RWPE1 (cell line): Measurements from ENCODE around the gene GAD1.

Experiments
- CTCF ChIA-PET: fragments of 350-600 bp; sonication (Branson Sonifier 250); formaldehyde crosslinking; extraction: SDS; loops from one replicate; lab custom pipeline; 2021; lab: Yijun Ruan, JAX
- POLR2A ChIA-PET: fragments of 400-600 bp; formaldehyde crosslinking; extraction: SDS; loops from one replicate; lab custom pipeline; 2020; ENCODE audit warnings: antibody characterized with exemption; ENCODE audit not compliant: low non-redundant PET; lab: Yijun Ruan, JAX
- DNase-seq: peaks from one replicate; pipeline ENCODE4 v3.0.0; 2012; ENCODE audit warnings: low spot score
- H3K27ac ChIP-seq: fragments of 450-650 bp; 2 replicates; pipeline ENCODE4 v1.5.1; 2017
- TF ChIP-seq, protein P1 (sequence below): fragments of 450-650 bp; conservative IDR thresholded peaks from 2 replicates; pipeline ENCODE4 v1.5.1; 2017; ENCODE audit warnings: low read depth, mild to moderate bottlenecking

The GAD1 gene

DNA sequence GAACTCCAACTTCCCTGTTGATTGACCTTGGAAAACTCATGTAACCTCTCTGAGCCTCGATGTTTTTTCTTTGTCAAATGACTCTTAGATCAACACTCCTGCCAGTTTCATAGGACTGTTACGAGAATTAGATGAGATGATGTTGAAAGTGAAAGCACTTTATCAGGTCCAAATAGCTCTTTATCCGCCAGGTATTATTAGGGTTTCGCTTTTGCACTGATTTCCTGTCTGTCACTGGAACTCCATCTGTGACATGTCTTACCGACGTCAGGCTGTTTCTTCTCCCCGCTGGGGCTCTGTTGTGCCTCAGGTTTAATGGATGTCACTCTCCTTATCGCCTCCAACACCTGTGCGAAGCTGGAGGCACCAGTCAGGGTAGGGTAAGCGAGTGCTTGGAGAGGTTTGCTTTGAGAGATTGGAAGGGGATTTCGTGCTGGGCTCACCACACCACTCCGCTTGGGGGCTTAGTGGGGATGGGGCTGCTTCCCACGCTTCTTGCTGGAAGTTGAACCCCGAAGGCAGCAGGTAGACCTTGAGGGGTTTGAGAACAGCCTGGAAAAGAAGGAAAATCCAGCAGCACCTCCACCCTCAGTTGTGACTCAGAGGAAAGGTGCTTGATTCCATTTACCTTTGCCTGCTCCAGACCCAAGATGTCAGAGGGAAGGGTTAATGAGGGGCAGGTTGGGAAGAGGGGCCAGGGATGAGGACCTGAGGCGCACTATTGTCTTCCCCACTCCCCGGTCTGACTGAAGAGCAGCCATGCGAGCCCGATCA is 4.3 kb downstream of the GAD1 start:
- TF ChIP-seq, protein P1, sequence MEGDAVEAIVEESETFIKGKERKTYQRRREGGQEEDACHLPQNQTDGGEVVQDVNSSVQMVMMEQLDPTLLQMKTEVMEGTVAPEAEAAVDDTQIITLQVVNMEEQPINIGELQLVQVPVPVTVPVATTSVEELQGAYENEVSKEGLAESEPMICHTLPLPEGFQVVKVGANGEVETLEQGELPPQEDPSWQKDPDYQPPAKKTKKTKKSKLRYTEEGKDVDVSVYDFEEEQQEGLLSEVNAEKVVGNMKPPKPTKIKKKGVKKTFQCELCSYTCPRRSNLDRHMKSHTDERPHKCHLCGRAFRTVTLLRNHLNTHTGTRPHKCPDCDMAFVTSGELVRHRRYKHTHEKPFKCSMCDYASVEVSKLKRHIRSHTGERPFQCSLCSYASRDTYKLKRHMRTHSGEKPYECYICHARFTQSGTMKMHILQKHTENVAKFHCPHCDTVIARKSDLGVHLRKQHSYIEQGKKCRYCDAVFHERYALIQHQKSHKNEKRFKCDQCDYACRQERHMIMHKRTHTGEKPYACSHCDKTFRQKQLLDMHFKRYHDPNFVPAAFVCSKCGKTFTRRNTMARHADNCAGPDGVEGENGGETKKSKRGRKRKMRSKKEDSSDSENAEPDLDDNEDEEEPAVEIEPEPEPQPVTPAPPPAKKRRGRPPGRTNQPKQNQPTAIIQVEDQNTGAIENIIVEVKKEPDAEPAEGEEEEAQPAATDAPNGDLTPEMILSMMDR = no peak
- H3K27ac ChIP-seq = no peak overlapping the region
- DNase-seq = no peak
- ChIA-PET POLR2A (no interaction called here), CTCF (no interaction called here)

DNA sequence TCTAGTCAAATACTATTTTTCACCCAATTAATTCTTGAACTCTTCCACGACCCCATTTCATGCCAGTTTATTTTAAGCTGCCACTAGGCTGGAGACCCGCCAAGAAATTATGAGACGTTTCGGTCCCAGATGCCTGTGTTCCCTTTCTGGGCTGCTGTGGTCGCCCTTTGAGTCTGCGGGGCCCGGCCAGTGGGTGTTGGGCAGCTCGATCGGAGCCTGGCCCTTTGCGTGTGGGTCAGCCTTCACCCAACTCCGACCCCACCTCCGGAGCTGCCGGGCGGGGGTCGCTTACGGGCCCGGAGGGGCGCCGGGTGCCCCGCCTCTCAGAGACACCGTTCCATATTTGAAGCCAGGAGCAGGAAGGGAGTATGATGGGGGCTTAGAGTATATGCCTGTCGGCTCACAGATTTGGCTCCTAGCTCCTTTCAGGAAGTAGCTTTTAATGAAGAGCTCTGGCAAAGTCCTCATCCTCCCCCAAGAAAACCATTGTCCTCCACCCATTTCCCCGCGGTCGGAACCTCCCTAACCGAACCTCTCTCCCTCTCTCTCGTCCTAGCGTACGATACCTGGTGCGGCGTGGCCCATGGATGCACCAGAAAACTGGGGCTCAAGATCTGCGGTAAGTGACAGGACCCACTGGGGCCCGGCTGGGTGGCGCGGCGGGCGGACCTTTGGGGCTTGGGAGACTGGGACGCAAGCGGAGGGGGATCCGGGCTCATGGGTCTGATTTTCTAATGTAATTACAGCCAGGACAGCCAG is 5.0 kb downstream of the GAD1 start:
- CTCF ChIA-PET = interaction anchor here (0.5 kb wide), 1 partner anchor 586 kb away, joined by 5 read pairs; no protein-coding TSS in a partner anchor
- DNase-seq = no peak
- TF ChIP-seq, protein P1 = no peak

DNA sequence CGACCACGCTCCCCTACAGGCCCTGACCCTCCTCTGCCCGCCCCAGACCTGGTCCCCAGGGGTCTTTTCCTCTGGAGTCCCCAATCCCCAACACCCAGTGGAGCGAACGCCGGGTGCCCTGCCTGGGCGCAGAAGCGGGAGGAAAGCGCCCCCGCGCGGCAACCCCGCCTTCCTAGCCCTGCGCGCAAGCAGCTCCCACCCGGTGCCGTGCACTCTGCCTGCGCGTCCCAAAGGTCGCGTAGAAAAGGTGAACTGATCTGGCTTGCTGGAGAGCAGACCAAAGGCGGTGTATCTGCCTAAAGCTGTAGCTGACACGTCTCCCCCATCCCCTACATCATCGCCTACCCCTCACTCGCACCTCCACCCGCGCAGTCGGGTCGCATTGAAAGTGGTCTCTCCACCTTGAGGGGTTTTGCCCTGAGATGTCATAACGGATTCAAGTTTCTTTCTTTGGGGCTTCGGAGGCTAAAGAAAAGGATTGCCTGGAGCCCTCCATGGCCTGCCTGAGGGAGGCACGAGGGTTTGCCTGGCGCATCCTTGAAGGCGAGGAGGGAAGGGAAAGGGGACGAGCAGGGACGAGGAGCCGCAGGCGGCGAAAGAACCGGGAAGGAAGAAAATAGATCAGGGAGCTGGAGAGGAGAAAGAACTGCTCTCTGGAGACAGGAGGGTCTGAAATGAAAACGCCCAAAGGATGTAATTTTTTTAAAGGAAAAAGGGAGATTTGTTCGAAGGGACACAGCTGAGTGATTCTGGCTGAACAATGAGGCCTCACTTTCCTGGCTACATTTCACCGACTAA is 5.8 kb downstream of the GAD1 start:
- ChIA-PET POLR2A (no interaction called here), CTCF (interaction anchor here (0.5 kb wide), 1 partner anchor 587 kb away, joined by 5 read pairs; no protein-coding TSS in a partner anchor)
- no peak for DNase-seq
- TF ChIP-seq, protein P1 = no peak
- H3K27ac ChIP-seq = no peak overlapping the region

More for the DNA sequence above, 5.0 kb downstream of the GAD1 start:
- H3K27ac ChIP-seq = no peak overlapping the region
- POLR2A ChIA-PET = no interaction called here

DNA sequence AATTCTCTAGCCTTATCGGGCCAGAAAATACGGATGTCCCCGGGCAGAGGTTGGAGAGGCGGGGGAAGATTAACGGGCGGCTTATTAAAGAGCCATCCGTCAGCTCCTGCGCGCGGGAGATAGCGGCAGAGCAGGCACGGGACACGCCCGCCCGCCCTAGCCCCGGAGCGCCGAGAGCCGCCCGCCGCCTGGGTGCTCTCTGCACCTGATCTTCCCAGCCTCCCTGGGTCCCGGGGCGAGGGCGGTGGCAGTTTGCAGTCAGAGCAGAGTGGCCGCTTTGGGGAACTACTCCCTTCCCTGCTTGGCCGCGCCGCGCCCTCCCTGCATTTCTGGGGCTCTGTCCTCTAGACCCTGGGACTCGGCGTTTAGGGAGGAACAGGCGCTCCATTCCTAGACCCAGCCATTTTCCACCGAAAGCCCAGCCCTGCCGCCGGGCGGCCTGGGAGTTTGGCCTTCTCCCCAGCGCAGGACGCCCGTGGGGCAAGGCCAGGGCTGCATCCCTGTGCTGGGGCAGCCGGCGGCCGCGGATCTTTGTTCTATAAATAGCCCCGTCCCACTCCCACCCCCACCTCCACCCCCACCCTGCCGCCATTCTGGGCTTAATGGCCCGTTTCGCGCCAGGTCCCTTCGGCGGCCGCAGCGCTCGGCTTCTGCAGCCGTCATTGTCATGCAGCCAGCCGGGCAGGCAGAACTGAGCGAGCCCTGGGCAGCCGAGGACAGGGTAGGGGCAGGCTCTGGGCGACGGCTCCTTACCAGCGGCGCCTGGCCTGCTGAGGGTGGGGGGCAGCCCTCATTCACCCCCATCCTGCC is 6.6 kb downstream of the GAD1 start:
- TF ChIP-seq, protein P1 = no peak
- ChIA-PET CTCF (no interaction called here), POLR2A (no interaction called here)
- no peak for DNase-seq
- no peak overlapping the region for H3K27ac ChIP-seq

DNA sequence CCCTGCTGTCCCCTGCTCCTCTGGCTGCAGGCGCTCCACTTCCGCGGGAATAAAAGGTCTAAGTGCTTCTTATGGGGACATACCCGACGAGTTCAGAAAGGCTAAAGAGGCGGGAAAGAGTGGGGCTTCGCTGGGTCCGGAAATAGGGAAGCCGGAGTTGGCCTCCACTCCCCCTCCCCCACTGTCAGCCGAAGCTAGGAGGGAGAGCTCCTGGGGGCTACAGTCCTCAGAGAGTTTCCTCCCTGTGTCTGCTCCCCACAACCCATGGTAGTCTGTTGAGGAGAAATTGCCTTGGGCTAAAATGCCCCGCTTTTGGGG is 7.2 kb downstream of the GAD1 start:
- no peak overlapping the region for H3K27ac ChIP-seq
- POLR2A ChIA-PET = no interaction called here
- no peak for DNase-seq
- CTCF ChIA-PET = no interaction called here
- TF ChIP-seq, protein P1 = no peak
